K562 (cell line): Measurements from ENCODE around the gene TCP10L. TPM values are rescaled to one million over a fixed set of nuclear protein-coding genes. Genes with fewer than 3 reads are reported as not detected.

Experiments used
- ATAC-seq: fragments of 200-7000 bp; cut with Tn5 transposase; 3 replicates; pipeline ENCODE4 v1.9.1; 2020; ENCODE audit warnings: moderate library complexity
- BruUV-seq: library from RNA; stranded (reverse); fragments of 400-500 nt; replicated peaks from 2 replicates; lab custom pipeline; 2021; lab: Mats Ljungman, UMichigan
- CTCF ChIA-PET: fragments of 300-600 bp; formaldehyde crosslinking; extraction: SDS; loops from one replicate; lab custom pipeline; 2021; ENCODE audit warnings: low intra/inter-chr PET ratio; lab: Yijun Ruan, JAX
- POLR2A ChIA-PET: fragments of 300-600, 350-650 bp; sonication (Branson Sonifier 250); formaldehyde crosslinking; extraction: SDS; loops from one replicate; lab custom pipeline; 2021; ENCODE audit warnings: antibody characterized with exemption, inconsistent platforms; lab: Yijun Ruan, JAX
- DNase-seq, 4 experiments: peaks; one replicate each; pipeline versions ENCODE4 v3.0.0 to v3.0.0-alpha.2; 2011 to 2018; ENCODE audit warnings: low spot score in 3 of 4, mixed read lengths in 3 of 4; ENCODE audit errors: extremely low read depth in 1 of 4
- FAIRE-seq: peaks from 2 replicates; lab custom pipeline; 2011; peaks lifted over from hg19 to GRCh38; lab: Jason Lieb, UNC
- H2AFZ ChIP-seq: 2 replicates; pipeline ENCODE4 v1.6.0; 2011; ENCODE audit warnings: low read depth, low read length, control low read depth, inconsistent platforms
- H3K27ac ChIP-seq: fragments of 200-600 bp; 3 replicates; pipeline ENCODE4 v1.8.0; 2011; ENCODE audit warnings: low read depth, mild to moderate bottlenecking, control low read depth, inconsistent platforms, low read length, moderate library complexity, mixed read lengths; ENCODE audit errors: extremely low read depth
- H3K27me3 ChIP-seq, 2 experiments: fragments of 300-600 bp in 1 of 2; 2 replicates in 1 of 2; 3 replicates in 1 of 2; pipeline versions ENCODE4 v1.6.0 to v1.8.0; 2011; ENCODE audit warnings: inconsistent platforms in 2 of 2, low read length in 2 of 2, mild to moderate bottlenecking in 1 of 2, mixed read lengths in 1 of 2, moderate library complexity in 1 of 2; ENCODE audit not compliant: control insufficient read depth in 2 of 2, insufficient read depth in 2 of 2
- H3K36me3 ChIP-seq: fragments of 300-600 bp; 3 replicates; pipeline ENCODE4 v1.8.0; 2011; ENCODE audit warnings: mild to moderate bottlenecking, low read length, inconsistent platforms; ENCODE audit not compliant: control insufficient read depth, insufficient read depth
- H3K4me1 ChIP-seq, 2 experiments: fragments of 200-600 bp in 1 of 2; replicated peaks in 1 of 2; 2 replicates in 1 of 2; 3 replicates in 1 of 2; pipeline versions ENCODE4 v1.5.1 to v1.8.0; 2011; ENCODE audit warnings: inconsistent platforms in 2 of 2, low read length in 2 of 2, mild to moderate bottlenecking in 1 of 2, mixed read lengths in 1 of 2, moderate library complexity in 1 of 2; ENCODE audit not compliant: control insufficient read depth in 2 of 2, insufficient read depth in 2 of 2
- H3K4me2 ChIP-seq: 2 replicates; pipeline ENCODE4 v1.6.1; 2011; ENCODE audit warnings: low read length, control low read depth, inconsistent platforms, mixed read lengths; ENCODE audit not compliant: insufficient read depth
- H3K4me3 ChIP-seq: fragments of 200-600 bp; sonication (generic), shearing (Covaris generic); 2 replicates; pipeline ENCODE4 v1.5.1; 2016; ENCODE audit warnings: control low read depth, inconsistent platforms
- H3K79me2 ChIP-seq: fragments of 200-600 bp; 3 replicates; pipeline ENCODE4 v1.8.0; 2011; ENCODE audit warnings: low read length, inconsistent platforms; ENCODE audit not compliant: control insufficient read depth, insufficient read depth
- H3K9ac ChIP-seq, 2 experiments: 2 replicates each; pipeline versions ENCODE4 v1.6.0 to v1.6.1; 2011; ENCODE audit warnings: low read depth in 2 of 2, low read length in 2 of 2, control low read depth in 1 of 2, inconsistent platforms in 1 of 2, mild to moderate bottlenecking in 1 of 2, mixed read lengths in 1 of 2; ENCODE audit not compliant: insufficient read depth in 1 of 2
- H3K9me1 ChIP-seq: one replicate; pipeline ENCODE4 v1.6.0; 2011; ENCODE audit warnings: inconsistent platforms, mild to moderate bottlenecking, low read length, moderate library complexity; ENCODE audit not compliant: control insufficient read depth, insufficient read depth
- H3K9me3 ChIP-seq: replicated peaks from 2 replicates; pipeline ENCODE4 v1.5.1; 2011; ENCODE audit warnings: low read depth, low read length, inconsistent platforms; ENCODE audit not compliant: control insufficient read depth, insufficient read depth
- H4K20me1 ChIP-seq: replicated peaks from 2 replicates; pipeline ENCODE4 v1.6.1; 2011; ENCODE audit warnings: low read length, inconsistent platforms, mixed read lengths; ENCODE audit not compliant: control insufficient read depth, insufficient read depth
- BRD9 ChIP-seq: fragments of 450-650 bp; IDR thresholded peaks from 2 replicates; pipeline ENCODE4 v1.6.1; 2018; ENCODE audit warnings: low read depth; ENCODE audit not compliant: partially characterized antibody
- COPS2 ChIP-seq: fragments of 450-650 bp; conservative IDR thresholded peaks from 2 replicates; pipeline ENCODE4 v1.6.1; 2016; ENCODE audit warnings: mild to moderate bottlenecking, moderate library complexity
- ELF1 ChIP-seq: fragments of 200-800 bp; sonication (Bioruptor generic); IDR thresholded peaks from 2 replicates; pipeline ENCODE4 v1.6.1; 2016; ENCODE audit warnings: missing genetic modification characterization, missing compliant biosample characterization
- FOXA1 ChIP-seq: fragments of 450-650 bp; IDR thresholded peaks from 2 replicates; pipeline ENCODE4 v1.6.1; 2016; ENCODE audit warnings: mild to moderate bottlenecking, borderline replicate concordance
- HEY1 ChIP-seq: fragments of 250-450 bp; sonication (Bioruptor Pico); IDR thresholded peaks from 2 replicates; pipeline ENCODE4 v1.5.0; 2020; ENCODE audit warnings: mild to moderate bottlenecking, moderate library complexity, borderline replicate concordance
- ILK ChIP-seq: fragments of 450-650 bp; IDR thresholded peaks from 2 replicates; pipeline ENCODE4 v1.6.1; 2016; ENCODE audit warnings: missing genetic modification characterization, low read depth, mild to moderate bottlenecking, missing compliant biosample characterization, moderate library complexity, borderline replicate concordance
- MLX ChIP-seq, 2 experiments: fragments of 450-650 bp in 1 of 2; sonication (generic) in 1 of 2; formaldehyde crosslinking; conservative IDR thresholded peaks; 2 replicates each; pipeline versions ENCODE4 v1.4.0 to v1.8.1; 2020 to 2022; ENCODE audit warnings: mild to moderate bottlenecking in 1 of 2, missing genetic modification reagents in 1 of 2
- NFIC ChIP-seq: fragments of 450-650 bp; IDR thresholded peaks from 2 replicates; pipeline ENCODE4 v1.6.1; 2017; ENCODE audit warnings: mild to moderate bottlenecking, inconsistent platforms
- NONO ChIP-seq, 2 experiments: fragments of 200-400 bp in 1 of 2; fragments of 450-650 bp in 1 of 2; formaldehyde crosslinking in 1 of 2; IDR thresholded peaks; 2 replicates each; pipeline ENCODE4 v1.6.1; 2017; ENCODE audit warnings: low read depth in 2 of 2, mild to moderate bottlenecking in 2 of 2, moderate library complexity in 2 of 2, low read length in 1 of 2
- RB1 ChIP-seq: fragments of 450-650 bp; IDR thresholded peaks from 2 replicates; pipeline ENCODE4 v1.6.1; 2017; ENCODE audit warnings: low read depth, mild to moderate bottlenecking
- TRIM24 ChIP-seq, 2 experiments: fragments of 450-650 bp; IDR thresholded peaks; 2 replicates each; pipeline ENCODE4 v1.6.1; 2016
- ZBTB17 ChIP-seq: fragments of 450-650 bp; formaldehyde crosslinking; IDR thresholded peaks from 2 replicates; pipeline ENCODE4 v1.4.0; 2020; ENCODE audit warnings: mild to moderate bottlenecking
- ZNF184 ChIP-seq: sonication (generic); formaldehyde crosslinking; IDR thresholded peaks from 2 replicates; pipeline ENCODE4 v1.5.0; 2020; ENCODE audit warnings: missing genetic modification reagents
- ZNF224 ChIP-seq: sonication (generic); formaldehyde crosslinking; IDR thresholded peaks from 2 replicates; pipeline ENCODE4 v1.8.0; 2022; ENCODE audit warnings: mild to moderate bottlenecking, missing genetic modification reagents
- ZNF707 ChIP-seq: fragments of 250-450 bp; sonication (Bioruptor Pico); conservative IDR thresholded peaks from 2 replicates; pipeline ENCODE4 v1.8.0; 2022; ENCODE audit warnings: inconsistent platforms, mild to moderate bottlenecking, moderate library complexity
- whole genome bisulfite sequencing: fragments of 100-300 bp; shearing (Covaris generic); methylation state at CpG from one replicate; pipeline ENCODE4 v1.1.6; 2016; ENCODE audit warnings: low coverage, mixed read lengths; ENCODE audit not compliant: insufficient coverage; ENCODE audit errors: missing lambda C conversion rate; 5-methylcytosine and 5-hydroxymethylcytosine counted together
- in situ Hi-C: fragments of 300-500 bp; cut with MboI; formaldehyde crosslinking; loops from 4 replicates; pipeline ENCODE4 v1.15.0; 2018; ENCODE audit warnings: inconsistent platforms, mixed read lengths
- intact Hi-C: fragments of 100-400 bp; cut with micrococcal nuclease; formaldehyde crosslinking; loops from 2 replicates; pipeline ENCODE4 v1.14.2; 2022
- polyA plus RNA-seq, 8 experiments: library from polyadenylated mRNA; depleted of rRNA in 4 of 8; stranded (reverse) in 5 of 8; unstranded in 3 of 8; fragments of >200 nt; fragmentation: Nextera tagmentation in 2 of 8; fragmentation: Illumina TruSeq in 1 of 8; extraction: Ambion mirVana in 2 of 8; extraction: Trizol in 1 of 8; gene quantifications; 2 replicates each; pipeline versions ENCODE4 v1.2.1 to v1.2.3, GENCODE V29; 2011 to 2014; ENCODE audit warnings: inconsistent platforms in 1 of 8, missing spikeins in 1 of 8
- total RNA-seq, 7 experiments: library from RNA; depleted of rRNA in 6 of 7; stranded (reverse); fragments of >200 nt in 6 of 7; fragmentation: Illumina TruSeq in 2 of 7; extraction: Trizol in 2 of 7; gene quantifications; 2 replicates each; pipeline versions ENCODE4 v1.2.1 to v1.2.3, GENCODE V29; 2011 to 2021; ENCODE audit warnings: low replicate concordance in 1 of 7

The TCP10L gene
- total and polyA plus RNA-seq, 9 of the 15 experiments (the other 6 are each of a cell fraction or from before 2014, with no cell fraction given) = 0.34 to 0.91 (median 0.56) TPM; not detected in 2

GRCh38 chr21:32595431-32595830 lies 10.1 kb upstream of the TCP10L start:
- H3K4me3 ChIP-seq = no peak overlapping the region
- in situ Hi-C loops (no loop called here), intact Hi-C loops (no loop called here)
- WGBS = 76% methylated on average over 11 of the region's 11 CpGs
- no peak overlapping the region for H2AFZ ChIP-seq
- no peaks in the 10 kb centered on the region for H3K4me1 ChIP-seq
- no peak for TF ChIP-seq FOXA1
- TF ChIP-seq COPS2 = no peak
- TF ChIP-seq NFIC = no peak
- TF ChIP-seq TRIM24 (IDR thresholded peaks at IDR 0.05) = no peak
- H4K20me1 ChIP-seq = no peaks in the 10 kb centered on the region
- FAIRE-seq (no peak), ATAC-seq (no peak), DNase-seq (no peak)
- ChIA-PET CTCF (no interaction called here), POLR2A (interaction anchor here (0.6 to 0.9 kb wide), 3 partner anchors 10 to 719 kb away, joined by 3 to 4 read pairs (median 4); partner anchors contain the start of gene CFAP298)
- H3K27ac ChIP-seq = no peak overlapping the region; the same call in 2 of the 3 replicates
- no peak overlapping the region for H3K4me2 ChIP-seq
- H3K9ac ChIP-seq = no peak overlapping the region
- peaks cover 18% of the 10 kb centered on the region; the same call in 2 of the 3 replicates for H3K36me3 ChIP-seq
- H3K9me3 ChIP-seq = no peaks in the 10 kb centered on the region
- H3K9me1 ChIP-seq = no peaks in the 10 kb centered on the region
- no TSS peak for BruUV-seq
- no peaks in the 10 kb centered on the region for H3K27me3 ChIP-seq
- H3K79me2 ChIP-seq = no peaks in the 10 kb centered on the region

- in situ Hi-C loops (no loop called here), intact Hi-C loops (no loop called here)
- Histone ChIP-seq H3K9me3 (no peaks in the 10 kb centered on the region), H3K4me2 (no peak overlapping the region), H3K36me3 (0 out of 3 replicates have a peak, but pooled peaks cover under 1% of the 10 kb centered on the region), H3K9ac (no peak overlapping the region), H3K9me1 (no peaks in the 10 kb centered on the region), H3K4me1 (no peaks in the 10 kb centered on the region), H3K79me2 (no peaks in the 10 kb centered on the region), H2AFZ (no peak overlapping the region), H3K4me3 (no peak overlapping the region), H3K27ac (no peak overlapping the region), H4K20me1 (no peaks in the 10 kb centered on the region), H3K27me3 (no peaks in the 10 kb centered on the region)
- ATAC-seq = no peak
- WGBS = 60% methylated on average over 3 of the region's 8 CpGs
- CTCF ChIA-PET = no interaction called here
- no peak for DNase-seq
- FAIRE-seq = no peak
- POLR2A ChIA-PET = interaction anchor here (0.6 to 1.1 kb wide), 2 partner anchors 87 to 339 kb away, joined by 3 read pairs; no protein-coding TSS in a partner anchor
- BruUV-seq = no TSS peak
- TF ChIP-seq BRD9 (no peak), HEY1 (CRISPR knock-in tag) (no peak), ZNF707 (CRISPR knock-in tag) (no peak), MLX (CRISPR knock-in tag; conservative IDR thresholded peaks at IDR 0.05) (no peak), ZNF224 (CRISPR knock-in tag) (no peak), ELF1 (tag) (no peak), ZBTB17 (no peak), RB1 (no peak), ILK (tag) (no peak), ZNF184 (no peak), NONO (IDR thresholded peaks at IDR 0.05; ENCODE audit: low read depth in 2 of 2, low read length in 1 of 2) (no peak)
Measured at GRCh38 chr21:32593690-32594089, 8.4 kb upstream of the TCP10L start.
